HepG2 (cell line): ENCODE data around the gene STOML2. TPM values are rescaled to one million over a fixed set of nuclear protein-coding genes. Genes with fewer than 3 reads are reported as not detected.

Experiments
- ARHGAP35 ChIP-seq: sonication (generic); formaldehyde crosslinking; IDR thresholded peaks from 2 replicates; pipeline ENCODE4 v1.9.0; 2022; ENCODE audit warnings: mild to moderate bottlenecking, inconsistent platforms, moderate library complexity, missing genetic modification reagents, borderline replicate concordance
- CENPX ChIP-seq: sonication (generic); formaldehyde crosslinking; IDR thresholded peaks from 2 replicates; pipeline ENCODE4 v1.9.0; 2021; ENCODE audit warnings: mild to moderate bottlenecking, missing genetic modification reagents, moderate library complexity
- CREB3 ChIP-seq: sonication (generic); formaldehyde crosslinking; IDR thresholded peaks from 2 replicates; pipeline ENCODE4 v1.5.0; 2020; ENCODE audit warnings: missing genetic modification reagents
- KDM6A ChIP-seq: IDR thresholded peaks from 2 replicates; pipeline ENCODE4 v1.6.1; 2016; ENCODE audit warnings: low read depth
- KLF11 ChIP-seq: IDR thresholded peaks from 2 replicates; pipeline ENCODE4 v1.6.1; 2016; ENCODE audit warnings: missing compliant biosample characterization
- MYNN ChIP-seq: sonication (generic); formaldehyde crosslinking; IDR thresholded peaks from 2 replicates; pipeline ENCODE4 v1.4.0; 2020; ENCODE audit warnings: mild to moderate bottlenecking, low read depth, missing genetic modification reagents
- RBFOX2 ChIP-seq: fragments of 200-400 bp; formaldehyde crosslinking; IDR thresholded peaks from 2 replicates; pipeline ENCODE4 v1.6.1; 2017; ENCODE audit warnings: low read depth, mild to moderate bottlenecking, low read length
- SNAI1 ChIP-seq: sonication (generic); formaldehyde crosslinking; IDR thresholded peaks from 2 replicates; pipeline ENCODE4 v1.5.0; 2020; ENCODE audit warnings: mild to moderate bottlenecking, missing genetic modification reagents, borderline replicate concordance
- SRSF1 ChIP-seq: fragments of 200-400 bp; formaldehyde crosslinking; optimal IDR thresholded peaks from 2 replicates; pipeline ENCODE3; 2017; ENCODE audit warnings: mild to moderate bottlenecking, low read depth, low read length, moderate library complexity
- THYN1 ChIP-seq: sonication (generic); formaldehyde crosslinking; IDR thresholded peaks from 2 replicates; pipeline ENCODE4 v1.8.1; 2023; ENCODE audit warnings: low read depth, mild to moderate bottlenecking, moderate library complexity, missing genetic modification reagents, borderline replicate concordance
- ZMAT3 ChIP-seq: sonication (generic); formaldehyde crosslinking; conservative IDR thresholded peaks from 2 replicates; pipeline ENCODE4 v1.7.0; 2021; ENCODE audit warnings: missing genetic modification reagents
- ZNF256 ChIP-seq: sonication (generic); formaldehyde crosslinking; conservative IDR thresholded peaks from 2 replicates; pipeline ENCODE4 v1.4.0; 2020; ENCODE audit warnings: missing genetic modification reagents
- ZNF260 ChIP-seq: sonication (generic); formaldehyde crosslinking; IDR thresholded peaks from 2 replicates; pipeline ENCODE4 v1.4.0; 2020; ENCODE audit warnings: missing genetic modification reagents, low read depth, mild to moderate bottlenecking, borderline replicate concordance
- ZNF296 ChIP-seq: sonication (generic); formaldehyde crosslinking; conservative IDR thresholded peaks from 2 replicates; pipeline ENCODE4 v1.5.0; 2020; ENCODE audit warnings: mild to moderate bottlenecking, missing genetic modification reagents
- ZNF335 ChIP-seq: sonication (generic); formaldehyde crosslinking; IDR thresholded peaks from 2 replicates; pipeline ENCODE4 v1.4.0; 2020; ENCODE audit warnings: missing genetic modification reagents
- ZNF512 ChIP-seq: sonication (generic); formaldehyde crosslinking; IDR thresholded peaks from 2 replicates; pipeline ENCODE4 v1.4.0; 2020; ENCODE audit warnings: mild to moderate bottlenecking, missing genetic modification reagents
- ZNF790 ChIP-seq: sonication (generic); formaldehyde crosslinking; IDR thresholded peaks from 2 replicates; pipeline ENCODE4 v1.8.0; 2022; ENCODE audit warnings: missing genetic modification reagents, mild to moderate bottlenecking, borderline replicate concordance
- ZNF883 ChIP-seq: sonication (generic); formaldehyde crosslinking; IDR thresholded peaks from 2 replicates; pipeline ENCODE4 v1.5.1; 2020; ENCODE audit warnings: mild to moderate bottlenecking, missing genetic modification reagents; ENCODE audit errors: not compliant biosample characterization
- polyA plus RNA-seq, 8 experiments: library from polyadenylated mRNA; depleted of rRNA in 3 of 8; stranded (reverse) in 7 of 8; unstranded in 1 of 8; fragments of >200 nt; fragmentation: Illumina TruSeq in 4 of 8; extraction: Trizol in 4 of 8; gene quantifications; 2 replicates each; pipeline versions ENCODE4 v1.2.1 to v1.2.3, GENCODE V29; 2011 to 2016; ENCODE audit warnings: low read depth in 4 of 8, missing spikeins in 1 of 8, mixed read lengths in 1 of 8; ENCODE audit not compliant: insufficient read depth in 1 of 8
- total RNA-seq, 5 experiments: library from RNA; depleted of rRNA; stranded (reverse); fragments of >200 nt; fragmentation: Illumina TruSeq; extraction: Trizol; gene quantifications; 2 replicates each; pipeline ENCODE4 v1.2.3, GENCODE V29; 2016; ENCODE audit warnings: low read depth in 1 of 5
- TF ChIP-seq, protein P1 (sequence below): sonication (generic); formaldehyde crosslinking; IDR thresholded peaks from 2 replicates; pipeline ENCODE4 v1.9.0; 2022; ENCODE audit warnings: missing genetic modification reagents, mild to moderate bottlenecking, borderline replicate concordance
- TF ChIP-seq, protein P2 (sequence below), 2 experiments: fragments of 450-650 bp in 1 of 2; sonication (generic) in 1 of 2; formaldehyde crosslinking; IDR thresholded peaks; 2 replicates each; pipeline versions ENCODE4 v1.5.0 to v1.8.0; 2020 to 2022; ENCODE audit warnings: mild to moderate bottlenecking in 1 of 2, missing genetic modification reagents in 1 of 2
- TF ChIP-seq, protein P3 (sequence below): sonication (generic); formaldehyde crosslinking; IDR thresholded peaks from 2 replicates; pipeline ENCODE4 v1.5.0; 2020; ENCODE audit warnings: mild to moderate bottlenecking, missing genetic modification reagents

Gene STOML2
- total and polyA plus RNA-seq, 2 of the 13 experiments (the other 11 are each of a cell fraction or from before 2014, with no cell fraction given), result 245 to 250 TPM

DNA sequence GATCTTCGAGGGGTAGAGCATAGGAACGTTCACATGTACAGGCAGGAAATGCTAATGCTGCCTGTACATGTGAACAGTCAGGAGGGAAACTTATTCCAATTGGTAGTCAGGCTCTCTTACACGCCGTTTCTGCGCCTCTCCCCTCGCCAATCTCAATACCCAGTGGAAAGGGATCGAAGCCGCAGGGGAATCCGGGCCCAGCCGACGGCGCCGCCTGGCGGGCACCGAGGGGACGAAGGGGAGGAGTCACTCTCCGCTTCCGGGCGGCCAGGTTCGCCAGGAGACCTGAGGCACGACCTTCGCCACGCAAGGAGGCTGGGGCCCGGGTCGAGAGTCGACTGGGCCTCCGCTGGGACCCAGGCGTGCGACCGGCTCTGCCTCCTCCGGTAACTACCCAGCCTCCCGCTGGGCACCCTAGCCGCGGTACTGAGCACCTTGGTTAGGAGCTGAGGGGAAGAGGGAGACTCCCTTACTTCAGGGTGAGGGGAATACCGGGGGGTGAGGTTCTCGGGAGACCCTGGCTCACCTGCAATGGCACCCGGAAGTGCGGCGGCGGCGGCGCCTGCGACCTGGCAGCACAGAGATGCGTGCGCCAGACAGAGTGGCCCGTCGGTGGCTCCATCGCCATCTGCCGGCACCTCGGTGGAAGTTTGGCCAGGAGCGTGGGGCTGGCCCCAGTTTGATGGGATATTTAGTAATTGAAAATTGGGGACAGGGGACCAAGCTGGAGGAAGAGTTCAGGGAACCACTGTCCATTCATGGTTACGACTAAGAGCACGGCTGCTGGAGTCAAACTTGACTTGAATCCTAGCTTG lies 6.7 kb downstream of the STOML2 start, which contains the start of gene PIGO (continued):
- TF ChIP-seq RBFOX2 (peak; percentile 97), ZNF335 (CRISPR knock-in tag) (peak; percentile 85; the same call in 1 of the 2 replicates), CENPX (CRISPR knock-in tag) (no peak), ARHGAP35 (CRISPR knock-in tag) (peak; percentile 98), SNAI1 (CRISPR knock-in tag) (no peak), THYN1 (no peak), ZNF260 (CRISPR knock-in tag) (no peak), ZNF512 (CRISPR knock-in tag) (0 out of 2 replicates have a peak, but pooled peaks have one; percentile 48), ZNF790 (peak; percentile 79; the same call in 1 of the 2 replicates), CREB3 (CRISPR knock-in tag) (no peak), ZNF296 (CRISPR knock-in tag) (no peak; the same call in 1 of the 2 replicates), ZNF256 (no peak), ZMAT3 (CRISPR knock-in tag) (peak; percentile 77; the same call in 1 of the 2 replicates), SRSF1 (peak; percentile 77), ZNF883 (CRISPR knock-in tag) (peak; percentile 82), KLF11 (peak; percentile 77), MYNN (CRISPR knock-in tag) (0 out of 2 replicates have a peak, but pooled peaks have one; percentile 43), KDM6A (CRISPR knock-in tag) (peak; percentile 19; the same call in 1 of the 2 replicates)
- TF ChIP-seq, protein P1, sequence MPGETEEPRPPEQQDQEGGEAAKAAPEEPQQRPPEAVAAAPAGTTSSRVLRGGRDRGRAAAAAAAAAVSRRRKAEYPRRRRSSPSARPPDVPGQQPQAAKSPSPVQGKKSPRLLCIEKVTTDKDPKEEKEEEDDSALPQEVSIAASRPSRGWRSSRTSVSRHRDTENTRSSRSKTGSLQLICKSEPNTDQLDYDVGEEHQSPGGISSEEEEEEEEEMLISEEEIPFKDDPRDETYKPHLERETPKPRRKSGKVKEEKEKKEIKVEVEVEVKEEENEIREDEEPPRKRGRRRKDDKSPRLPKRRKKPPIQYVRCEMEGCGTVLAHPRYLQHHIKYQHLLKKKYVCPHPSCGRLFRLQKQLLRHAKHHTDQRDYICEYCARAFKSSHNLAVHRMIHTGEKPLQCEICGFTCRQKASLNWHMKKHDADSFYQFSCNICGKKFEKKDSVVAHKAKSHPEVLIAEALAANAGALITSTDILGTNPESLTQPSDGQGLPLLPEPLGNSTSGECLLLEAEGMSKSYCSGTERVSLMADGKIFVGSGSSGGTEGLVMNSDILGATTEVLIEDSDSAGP (CRISPR knock-in tag), result peak; percentile 96
- TF ChIP-seq, protein P2, sequence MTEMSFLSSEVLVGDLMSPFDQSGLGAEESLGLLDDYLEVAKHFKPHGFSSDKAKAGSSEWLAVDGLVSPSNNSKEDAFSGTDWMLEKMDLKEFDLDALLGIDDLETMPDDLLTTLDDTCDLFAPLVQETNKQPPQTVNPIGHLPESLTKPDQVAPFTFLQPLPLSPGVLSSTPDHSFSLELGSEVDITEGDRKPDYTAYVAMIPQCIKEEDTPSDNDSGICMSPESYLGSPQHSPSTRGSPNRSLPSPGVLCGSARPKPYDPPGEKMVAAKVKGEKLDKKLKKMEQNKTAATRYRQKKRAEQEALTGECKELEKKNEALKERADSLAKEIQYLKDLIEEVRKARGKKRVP (CRISPR knock-in tag; IDR thresholded peaks at IDR 0.05), result peak in 1 of 2 experiments; percentile 12; a peak in 1 of 4 replicates
- TF ChIP-seq, protein P3, sequence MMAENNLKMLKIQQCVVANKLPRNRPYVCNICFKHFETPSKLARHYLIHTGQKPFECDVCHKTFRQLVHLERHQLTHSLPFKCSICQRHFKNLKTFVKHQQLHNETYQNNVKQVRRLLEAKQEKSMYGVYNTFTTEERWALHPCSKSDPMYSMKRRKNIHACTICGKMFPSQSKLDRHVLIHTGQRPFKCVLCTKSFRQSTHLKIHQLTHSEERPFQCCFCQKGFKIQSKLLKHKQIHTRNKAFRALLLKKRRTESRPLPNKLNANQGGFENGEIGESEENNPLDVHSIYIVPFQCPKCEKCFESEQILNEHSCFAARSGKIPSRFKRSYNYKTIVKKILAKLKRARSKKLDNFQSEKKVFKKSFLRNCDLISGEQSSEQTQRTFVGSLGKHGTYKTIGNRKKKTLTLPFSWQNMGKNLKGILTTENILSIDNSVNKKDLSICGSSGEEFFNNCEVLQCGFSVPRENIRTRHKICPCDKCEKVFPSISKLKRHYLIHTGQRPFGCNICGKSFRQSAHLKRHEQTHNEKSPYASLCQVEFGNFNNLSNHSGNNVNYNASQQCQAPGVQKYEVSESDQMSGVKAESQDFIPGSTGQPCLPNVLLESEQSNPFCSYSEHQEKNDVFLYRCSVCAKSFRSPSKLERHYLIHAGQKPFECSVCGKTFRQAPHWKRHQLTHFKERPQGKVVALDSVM (CRISPR knock-in tag), result peak; percentile 97
